ENCODE measurements around the gene PKM.
A peak's percentile ranks its signal among the peaks of the same experiment; 100 is the strongest.

The PKM gene

GRCh38 chr15:72195101-72195511 is 35.9 kb downstream of the PKM start:
- H3K27me3 ChIP-seq (ENCODE audit: insufficient read depth, low read depth, severe bottlenecking): no peaks in the 10 kb centered on the region
- peak; percentile 33 for DNase-seq
- H3K27ac ChIP-seq: no peak overlapping the region
- no peak overlapping the region for H3K4me3 ChIP-seq (ENCODE audit: low read depth, low read length)
- no peak for TF ChIP-seq CTCF (IDR thresholded peaks at IDR 0.05; ENCODE audit: low read depth, low read length)
- H3K36me3 ChIP-seq: peaks cover 24% of the 10 kb centered on the region
- H3K9me3 ChIP-seq (ENCODE audit: severe bottlenecking): no peaks in the 10 kb centered on the region

- H3K27ac ChIP-seq: no peak overlapping the region
- peaks cover 12% of the 10 kb centered on the region for H3K36me3 ChIP-seq
- H3K27me3 ChIP-seq (ENCODE audit: insufficient read depth, low read depth, severe bottlenecking): no peaks in the 10 kb centered on the region
- H3K4me3 ChIP-seq (ENCODE audit: low read depth, low read length): no peak overlapping the region
- peak; percentile 57 for DNase-seq
- TF ChIP-seq CTCF (IDR thresholded peaks at IDR 0.05; ENCODE audit: low read depth, low read length): no peak
- no peaks in the 10 kb centered on the region for H3K9me3 ChIP-seq (ENCODE audit: severe bottlenecking)
These were observed 37.1 kb downstream of the PKM start for GRCh38 chr15:72193836-72194396.

- Histone ChIP-seq H3K27me3 (ENCODE audit: insufficient read depth, low read depth, severe bottlenecking) (no peaks in the 10 kb centered on the region), H3K27ac (no peak overlapping the region), H3K9me3 (ENCODE audit: severe bottlenecking) (no peaks in the 10 kb centered on the region), H3K4me3 (ENCODE audit: low read depth, low read length) (no peak overlapping the region), H3K36me3 (no peaks in the 10 kb centered on the region)
- DNase-seq: no peak
- no peak for TF ChIP-seq CTCF (IDR thresholded peaks at IDR 0.05; ENCODE audit: low read depth, low read length)
These were observed 38.6 kb downstream of the PKM start for GRCh38 chr15:72192416-72192815.

GRCh38 chr15:72189250-72189902 is 41.6 kb downstream of the PKM start:
- no peak overlapping the region for H3K27ac ChIP-seq

GRCh38 chr15:72184165-72184811 is 46.7 kb downstream of the PKM start:
- DNase-seq: no peak
- no peaks in the 10 kb centered on the region for H3K9me3 ChIP-seq (ENCODE audit: severe bottlenecking)
- H3K27me3 ChIP-seq (ENCODE audit: insufficient read depth, low read depth, severe bottlenecking): no peaks in the 10 kb centered on the region
- no peak overlapping the region for H3K27ac ChIP-seq
- no peaks in the 10 kb centered on the region for H3K36me3 ChIP-seq
- TF ChIP-seq CTCF (IDR thresholded peaks at IDR 0.05; ENCODE audit: low read depth, low read length): no peak
- H3K4me3 ChIP-seq (ENCODE audit: low read depth, low read length): no peak overlapping the region

More at GRCh38 chr15:72189250-72189902, 41.6 kb downstream of the PKM start:
- H3K27me3 ChIP-seq (ENCODE audit: insufficient read depth, low read depth, severe bottlenecking): no peaks in the 10 kb centered on the region
- no peaks in the 10 kb centered on the region for H3K9me3 ChIP-seq (ENCODE audit: severe bottlenecking)
- no peak for DNase-seq
- no peaks in the 10 kb centered on the region for H3K36me3 ChIP-seq
- H3K4me3 ChIP-seq (ENCODE audit: low read depth, low read length): no peak overlapping the region
- TF ChIP-seq CTCF (IDR thresholded peaks at IDR 0.05; ENCODE audit: low read depth, low read length): no peak
